ENCODE data around the gene CRHR1.

DNA sequence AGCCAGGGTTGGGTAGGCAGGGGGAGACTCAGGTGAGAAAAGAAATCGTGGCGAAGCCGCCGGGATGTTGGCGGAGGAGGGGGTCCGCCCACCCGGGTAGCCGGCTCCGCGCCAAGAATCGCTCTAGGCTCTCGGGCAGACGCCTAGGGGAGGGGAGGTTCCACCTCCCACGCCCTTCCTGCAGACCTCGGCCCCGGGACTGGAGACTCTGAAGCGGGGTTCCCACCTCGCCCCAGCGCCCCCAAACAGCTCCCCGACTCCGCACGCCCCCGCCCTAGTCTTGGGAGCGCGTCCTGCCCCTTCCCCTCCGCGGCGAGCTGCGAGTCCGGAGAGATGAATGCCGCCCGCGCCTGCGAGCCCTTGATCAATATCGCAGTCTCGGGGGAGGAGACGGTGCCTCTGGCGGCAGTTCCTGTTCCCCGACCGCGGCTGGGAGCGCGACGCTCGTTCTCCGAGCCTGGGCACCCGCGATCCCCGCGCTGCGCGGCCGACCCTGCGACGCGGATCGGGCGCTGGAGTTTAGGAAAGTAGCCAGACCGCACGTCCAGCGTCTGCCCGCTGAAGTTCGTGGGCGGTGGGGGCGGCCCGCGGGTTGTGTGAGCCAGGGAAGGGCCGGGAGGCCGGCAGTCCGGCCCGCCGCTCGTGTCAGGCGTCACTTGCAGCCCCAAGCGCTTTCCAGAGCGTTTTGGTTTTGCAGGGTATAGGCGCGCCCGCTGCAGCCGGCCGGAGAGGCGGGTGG lies 790 bp downstream of the CRHR1 start:
- TF ChIP-seq, protein P1, sequence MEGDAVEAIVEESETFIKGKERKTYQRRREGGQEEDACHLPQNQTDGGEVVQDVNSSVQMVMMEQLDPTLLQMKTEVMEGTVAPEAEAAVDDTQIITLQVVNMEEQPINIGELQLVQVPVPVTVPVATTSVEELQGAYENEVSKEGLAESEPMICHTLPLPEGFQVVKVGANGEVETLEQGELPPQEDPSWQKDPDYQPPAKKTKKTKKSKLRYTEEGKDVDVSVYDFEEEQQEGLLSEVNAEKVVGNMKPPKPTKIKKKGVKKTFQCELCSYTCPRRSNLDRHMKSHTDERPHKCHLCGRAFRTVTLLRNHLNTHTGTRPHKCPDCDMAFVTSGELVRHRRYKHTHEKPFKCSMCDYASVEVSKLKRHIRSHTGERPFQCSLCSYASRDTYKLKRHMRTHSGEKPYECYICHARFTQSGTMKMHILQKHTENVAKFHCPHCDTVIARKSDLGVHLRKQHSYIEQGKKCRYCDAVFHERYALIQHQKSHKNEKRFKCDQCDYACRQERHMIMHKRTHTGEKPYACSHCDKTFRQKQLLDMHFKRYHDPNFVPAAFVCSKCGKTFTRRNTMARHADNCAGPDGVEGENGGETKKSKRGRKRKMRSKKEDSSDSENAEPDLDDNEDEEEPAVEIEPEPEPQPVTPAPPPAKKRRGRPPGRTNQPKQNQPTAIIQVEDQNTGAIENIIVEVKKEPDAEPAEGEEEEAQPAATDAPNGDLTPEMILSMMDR (IDR thresholded peaks at IDR 0.05 in 8 of 11, conservative IDR thresholded peaks at IDR 0.05 in 3 of 11): no peak
- TF ChIP-seq POLR2A (IDR thresholded peaks at IDR 0.05): no peak

All from spleen (tissue), 7 donors.